ENCODE measurements around the gene SNX13.
"Not testable (repeated sequence)": the region's sequence is repeated elsewhere in the genome, so short reads cannot be mapped to it uniquely, and the experiment has no call there.

The SNX13 gene

DNA sequence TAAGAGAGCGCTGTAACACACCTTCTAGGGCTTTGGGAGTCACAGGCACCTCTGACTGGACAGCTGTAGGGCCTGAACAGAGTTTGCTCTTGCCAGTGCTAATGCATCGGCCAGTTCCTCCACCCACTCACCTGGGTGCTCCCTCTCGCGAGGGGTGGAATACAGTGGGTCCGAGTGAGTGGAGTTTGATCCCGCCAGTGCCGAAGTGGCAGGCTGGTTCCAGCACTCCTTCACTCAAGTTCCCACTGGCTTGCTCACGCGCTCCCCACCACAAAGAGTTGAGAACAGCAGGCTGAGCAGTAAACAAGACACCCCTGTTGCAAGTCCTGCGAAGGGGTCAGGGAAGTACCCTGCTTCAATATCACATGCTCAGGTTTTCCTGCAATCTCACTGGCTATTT is 91.8 kb downstream of the SNX13 start:
- DNase-seq (ENCODE audit: low read depth in 3 of 3) = no peak

DNA sequence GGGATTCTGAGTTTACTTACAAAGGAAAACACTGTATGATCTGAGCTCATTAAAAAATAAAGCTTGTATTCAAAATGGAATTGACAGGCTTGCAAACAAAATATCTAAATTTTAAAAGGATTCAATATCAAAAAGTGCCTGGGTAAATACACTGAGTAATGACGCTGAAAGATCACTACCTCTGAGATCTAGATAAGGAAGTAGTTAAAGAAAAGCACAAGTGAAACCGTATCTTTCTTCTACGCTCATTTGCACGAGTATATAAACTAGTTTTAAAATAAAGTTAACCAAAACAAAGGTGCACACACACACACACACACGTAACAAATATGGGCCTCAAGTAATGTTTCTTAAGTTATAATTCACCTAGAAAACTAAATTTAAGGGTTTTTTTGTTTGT is 93.4 kb downstream of the SNX13 start:
- DNase-seq (ENCODE audit: low read depth in 3 of 3) = no peak

DNA sequence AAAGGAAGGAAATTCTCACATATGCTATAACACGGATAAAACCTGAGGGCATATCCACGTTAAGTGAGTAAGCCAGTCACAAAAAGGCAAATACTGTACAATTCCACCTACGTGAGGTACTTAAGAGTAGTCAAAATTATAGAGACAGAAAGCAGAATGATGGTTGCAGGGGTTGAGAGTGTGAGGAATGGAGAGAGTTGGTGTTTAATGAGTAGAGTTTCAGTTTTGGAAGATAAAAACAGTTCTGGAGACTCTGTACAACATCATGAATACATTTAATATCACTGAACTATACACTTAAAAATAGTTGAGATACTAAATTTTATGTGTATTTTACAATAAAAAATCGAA is 95.1 kb downstream of the SNX13 start:
- DNase-seq (ENCODE audit: low read depth in 3 of 3) = no peak

DNA sequence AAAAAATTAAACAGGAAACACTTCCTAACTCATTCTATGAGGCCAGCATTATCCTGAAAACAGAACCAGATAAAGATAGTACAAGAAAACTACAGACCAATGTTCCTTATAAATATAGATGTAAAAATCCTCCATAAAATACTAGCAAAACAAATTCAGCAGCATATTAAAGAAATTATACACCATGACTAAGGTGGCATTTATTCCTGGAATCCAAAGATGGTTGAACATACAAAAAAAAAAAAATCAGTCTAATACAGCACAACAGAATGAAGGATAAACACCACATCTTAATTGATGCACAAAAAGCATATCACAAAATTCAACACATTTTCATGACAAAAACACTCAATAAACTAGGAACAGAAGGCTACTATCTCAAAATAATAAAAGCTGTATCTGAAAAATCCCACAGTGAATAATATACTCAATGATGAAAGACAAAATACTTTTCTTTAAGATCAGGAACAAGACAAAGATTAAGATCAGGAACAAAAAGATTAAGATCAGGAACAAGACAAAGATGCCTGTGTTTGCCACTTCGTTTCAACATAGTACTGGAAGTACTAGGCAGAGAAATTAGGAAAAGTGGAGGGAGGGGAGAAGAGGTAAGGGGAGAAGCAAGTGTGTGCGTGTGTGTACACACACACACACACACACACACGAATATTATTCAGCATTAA is 95.6 kb downstream of the SNX13 start:
- no peak for DNase-seq (ENCODE audit: low read depth in 3 of 3)

DNA sequence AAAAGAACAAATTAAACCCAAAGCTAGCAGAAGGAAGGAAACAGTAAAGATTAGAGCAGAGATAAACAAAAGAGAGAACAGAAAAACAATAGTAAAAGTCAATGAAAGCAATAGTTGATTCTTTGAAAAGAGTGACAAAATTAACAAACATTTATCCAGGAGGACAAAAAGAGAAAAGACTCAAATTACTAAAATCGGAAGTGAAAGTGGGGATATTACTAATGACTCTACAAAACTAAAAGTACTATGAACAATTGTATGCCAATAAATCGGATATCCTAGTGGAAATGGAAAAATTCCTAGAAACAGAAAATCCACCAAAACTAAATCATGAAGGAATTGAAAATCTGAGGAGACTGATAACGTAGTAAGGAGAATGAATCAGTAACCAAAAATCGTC is 96.3 kb downstream of the SNX13 start:
- DNase-seq (ENCODE audit: low read depth in 3 of 3) = no peak

DNA sequence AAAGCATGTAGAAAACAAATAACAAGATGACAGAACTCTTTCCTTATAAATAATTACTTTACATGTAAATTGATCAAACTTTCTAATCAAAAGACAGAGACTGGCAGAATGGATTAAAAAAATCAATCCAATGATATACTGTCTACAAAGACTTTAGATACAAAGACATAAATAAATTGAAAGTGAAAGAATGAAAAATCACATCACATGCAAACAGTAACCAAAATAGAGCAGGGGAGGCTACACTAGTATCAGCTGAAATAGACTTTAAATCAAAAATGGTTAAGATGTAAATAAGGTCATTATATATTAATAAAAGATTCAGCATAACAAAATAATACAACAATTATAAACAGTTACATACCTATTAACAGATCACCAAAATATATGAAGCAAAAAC is 97.3 kb downstream of the SNX13 start:
- DNase-seq (ENCODE audit: low read depth in 3 of 3) = no peak

DNA sequence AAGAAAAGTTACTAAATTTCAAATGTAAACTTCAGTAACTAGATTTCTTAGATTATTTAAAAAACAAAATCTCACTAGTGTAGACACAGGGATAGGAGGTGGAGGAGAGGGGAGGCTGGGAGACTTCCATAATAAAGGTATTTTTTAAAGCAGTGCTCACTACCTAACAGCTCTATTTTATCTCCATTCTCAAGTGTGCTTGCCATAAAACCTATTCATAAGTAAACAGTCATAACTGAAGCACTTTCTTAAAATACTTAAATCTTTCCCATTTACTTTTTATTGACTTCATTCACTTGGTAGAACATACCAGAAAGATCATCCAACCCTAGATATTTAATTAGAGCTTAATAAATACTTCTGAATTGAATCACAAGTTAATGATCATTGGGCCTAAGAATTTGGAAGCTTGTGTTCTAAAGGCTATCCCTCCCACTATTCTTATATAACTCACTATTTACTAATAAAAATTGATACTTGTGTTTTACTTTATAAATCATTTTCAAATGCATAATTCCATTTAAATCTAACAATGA is 107.4 kb downstream of the SNX13 start:
- no peak for DNase-seq (ENCODE audit: low read depth in 3 of 3)

DNA sequence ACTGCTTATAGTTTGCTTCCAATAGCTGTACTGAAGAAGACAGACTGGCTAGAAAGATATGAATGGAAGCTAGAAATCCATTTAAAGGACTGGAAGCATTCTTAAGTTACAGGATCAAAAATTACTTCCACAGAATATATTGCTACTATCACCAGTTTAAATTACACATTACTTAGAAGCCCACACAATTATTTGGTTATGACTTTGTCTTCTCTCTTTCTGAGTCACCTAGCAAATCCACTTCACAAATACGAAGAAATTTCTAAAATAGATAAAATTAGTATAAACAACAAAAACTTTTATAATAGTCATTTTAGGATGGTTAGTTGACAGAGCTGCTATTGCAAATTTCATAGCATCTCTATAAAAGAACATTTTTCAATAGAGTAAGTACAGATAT is 108.1 kb downstream of the SNX13 start:
- no peak for DNase-seq (ENCODE audit: low read depth in 3 of 3)

DNA sequence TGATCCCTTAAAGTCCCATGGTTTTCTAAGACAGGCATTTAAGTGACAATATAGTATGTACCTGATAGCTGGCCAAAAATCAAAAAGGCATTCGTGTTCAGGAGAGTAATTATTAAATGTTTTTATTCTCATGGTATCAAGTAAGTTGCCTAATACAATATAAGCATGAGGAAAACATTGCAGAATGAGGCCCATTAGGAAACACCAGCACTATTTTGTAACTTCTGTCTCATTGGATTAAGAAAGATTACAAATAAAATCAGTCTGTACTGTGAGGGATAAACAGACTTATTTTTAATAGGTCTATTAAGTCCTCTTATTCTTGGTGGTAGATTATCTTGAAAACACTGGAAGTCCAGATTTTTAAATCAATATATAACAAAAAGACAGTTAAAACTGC is 110.1 kb downstream of the SNX13 start:
- no peak for DNase-seq (ENCODE audit: low read depth in 3 of 3)

DNA sequence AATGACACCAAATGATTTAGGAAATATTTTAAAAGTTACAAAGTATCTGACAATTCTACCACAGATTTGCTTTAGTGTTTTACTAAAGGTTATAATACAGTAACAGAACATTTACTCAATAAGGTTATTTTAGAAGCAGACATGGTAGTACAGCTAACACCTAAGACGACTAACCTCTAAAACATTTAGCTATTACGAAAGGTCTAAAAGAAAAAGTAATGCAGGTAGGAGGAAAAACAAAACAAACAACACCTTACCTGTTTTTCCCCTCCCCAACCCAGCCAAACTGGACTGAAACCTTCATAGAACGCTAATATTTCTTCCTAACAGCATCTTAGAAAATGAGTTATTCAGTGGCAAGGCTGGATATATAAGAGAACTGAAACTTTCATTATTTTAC is 111.3 kb downstream of the SNX13 start:
- DNase-seq (ENCODE audit: low read depth in 3 of 3) = no peak

DNA sequence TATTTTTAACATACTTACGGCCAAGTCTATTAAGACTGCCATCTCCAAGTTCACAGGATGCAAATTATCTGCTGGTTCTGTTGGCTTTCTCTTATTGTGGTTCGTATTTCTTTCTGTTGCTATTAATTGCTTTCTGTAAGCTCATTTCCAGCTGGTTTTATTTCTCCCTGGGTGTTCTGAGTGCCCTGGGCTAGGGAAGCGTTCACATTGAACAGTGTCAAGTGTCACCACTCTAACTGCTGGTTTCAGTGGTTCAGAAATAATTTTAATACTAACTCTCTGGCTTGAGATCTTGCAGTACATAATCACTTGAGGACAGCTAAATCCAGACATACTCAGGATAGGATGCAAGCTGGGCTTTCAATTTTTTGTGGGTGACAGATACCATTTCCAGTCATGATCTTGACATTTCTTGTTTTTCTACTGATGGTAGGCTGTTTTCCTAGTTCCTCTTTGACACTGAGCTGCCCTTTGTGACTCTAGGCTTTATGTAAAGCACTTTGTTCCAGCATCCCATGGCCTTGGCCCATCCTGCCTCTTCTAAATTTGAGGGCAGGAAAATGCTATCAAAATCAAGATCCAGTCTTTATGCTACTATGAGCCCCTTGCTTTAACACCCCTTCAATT is 117.6 kb downstream of the SNX13 start:
- DNase-seq (ENCODE audit: low read depth in 3 of 3) = no peak

DNA sequence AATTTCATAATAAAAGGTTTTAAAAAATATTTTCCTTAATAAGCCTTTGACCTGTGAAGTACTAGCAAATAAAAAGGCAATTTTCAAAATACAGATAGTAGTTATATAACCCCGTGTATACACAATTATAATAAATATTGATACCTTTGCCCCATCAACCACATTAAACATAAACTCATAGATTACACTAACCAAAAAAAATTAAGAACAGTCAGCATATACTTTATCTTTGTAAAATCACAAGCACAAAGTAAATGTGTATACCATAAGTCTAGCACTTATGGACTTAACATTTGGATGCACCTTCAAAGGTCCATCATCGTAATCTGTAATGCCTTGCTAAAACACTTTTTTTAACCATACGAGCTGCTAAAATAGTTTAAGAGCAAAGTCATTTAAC is 123.4 kb downstream of the SNX13 start:
- DNase-seq (ENCODE audit: low read depth in 3 of 3) = no peak

DNA sequence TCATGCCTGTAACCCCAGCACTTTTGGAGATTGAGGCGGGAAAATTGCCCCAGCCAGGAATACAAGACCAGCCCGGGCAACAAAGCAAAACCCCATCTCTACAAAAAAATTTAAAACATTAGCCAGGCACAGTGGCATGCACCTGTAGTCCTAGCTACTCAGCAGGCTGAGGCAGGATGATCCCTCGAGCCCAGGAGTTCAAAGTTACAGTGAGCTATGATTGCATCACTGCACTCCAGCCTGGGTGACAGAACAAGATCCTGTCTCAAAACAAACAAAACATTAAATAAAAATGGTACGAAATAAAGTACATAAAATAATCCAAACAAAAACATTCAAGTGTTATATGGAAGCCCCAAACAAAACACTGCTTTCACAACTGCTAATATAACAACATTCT is 125.0 kb downstream of the SNX13 start:
- no peak for DNase-seq (ENCODE audit: low read depth in 3 of 3)

DNA sequence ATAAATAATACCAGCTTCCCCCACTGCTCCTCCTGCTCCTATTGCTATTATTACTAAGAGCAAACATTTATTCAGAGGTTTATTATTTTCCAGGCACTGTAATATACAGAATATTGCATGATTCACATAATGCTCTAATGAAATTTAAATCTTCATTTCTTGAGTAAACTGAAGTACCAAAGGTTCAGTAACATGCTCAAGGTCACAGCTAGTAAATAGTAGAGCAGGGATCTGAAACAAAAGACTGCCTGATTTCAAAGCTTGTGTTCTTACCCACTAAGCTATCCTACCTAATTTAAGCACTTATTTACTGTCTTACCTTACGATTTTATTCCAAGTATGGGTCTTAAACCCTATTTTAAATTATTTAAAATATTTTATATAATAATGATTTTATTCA is 126.2 kb downstream of the SNX13 start:
- no peak for DNase-seq (ENCODE audit: low read depth in 3 of 3)

DNA sequence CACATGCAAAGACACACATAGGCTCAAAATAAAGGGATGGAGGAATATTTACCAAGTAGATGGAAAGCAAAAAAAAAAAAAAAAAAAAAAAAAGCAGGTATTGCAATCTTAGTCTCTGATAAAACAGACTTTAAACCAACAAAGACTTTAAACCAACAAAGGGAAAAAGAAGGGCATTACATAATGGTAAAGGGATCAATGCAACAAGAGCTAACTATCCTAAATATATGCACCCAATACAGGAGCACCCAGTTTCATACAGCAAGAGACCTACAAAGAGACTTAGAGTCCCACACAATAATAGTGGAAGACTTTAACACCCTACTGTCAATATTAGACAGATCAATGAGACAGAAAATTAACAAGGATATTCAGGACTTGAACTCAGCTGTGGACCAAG is 131.1 kb downstream of the SNX13 start:
- DNase-seq (ENCODE audit: low read depth in 3 of 3) = not testable (repeated sequence)

DNA sequence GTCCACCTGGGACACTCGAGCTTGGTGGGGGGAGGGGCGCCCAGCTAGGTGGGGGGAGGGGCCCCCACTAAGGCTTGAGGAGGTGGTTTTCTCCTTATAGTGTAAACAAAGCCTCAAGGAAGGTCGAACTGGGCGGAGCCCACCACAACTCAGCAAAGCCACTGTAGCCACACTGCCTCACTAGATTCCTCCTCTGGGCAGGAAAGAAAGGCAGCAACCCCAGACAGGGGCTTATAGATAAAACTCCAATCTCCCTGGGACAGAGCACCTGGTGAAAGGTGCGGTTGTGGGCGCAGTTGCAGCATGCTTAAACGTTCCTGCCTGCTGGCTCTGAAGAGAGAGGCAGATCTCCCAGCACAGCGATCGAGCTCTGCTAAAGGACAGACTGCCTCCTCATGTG is 133.1 kb downstream of the SNX13 start:
- DNase-seq (ENCODE audit: low read depth in 3 of 3) = no peak

DNA sequence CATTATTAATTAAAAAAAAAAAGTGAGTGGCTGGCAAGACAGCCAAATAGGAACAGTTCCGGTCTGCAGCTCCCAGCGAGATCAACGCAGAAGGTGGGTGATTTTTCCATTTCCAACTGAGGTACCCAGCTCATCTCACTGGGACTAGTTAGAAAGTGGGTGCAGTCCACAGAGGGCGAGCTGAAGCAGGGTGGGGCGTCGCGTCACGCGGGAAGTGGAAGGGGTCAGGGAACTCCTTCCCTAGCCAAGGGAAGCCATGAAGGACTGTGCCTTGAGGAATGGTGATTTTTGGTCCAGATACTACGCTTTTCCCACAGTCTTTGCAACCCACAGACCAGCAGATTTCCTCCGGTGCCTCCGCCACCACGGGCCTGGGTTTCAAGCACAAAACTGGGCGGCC is 133.7 kb downstream of the SNX13 start:
- DNase-seq (ENCODE audit: low read depth in 3 of 3) = no peak

DNA sequence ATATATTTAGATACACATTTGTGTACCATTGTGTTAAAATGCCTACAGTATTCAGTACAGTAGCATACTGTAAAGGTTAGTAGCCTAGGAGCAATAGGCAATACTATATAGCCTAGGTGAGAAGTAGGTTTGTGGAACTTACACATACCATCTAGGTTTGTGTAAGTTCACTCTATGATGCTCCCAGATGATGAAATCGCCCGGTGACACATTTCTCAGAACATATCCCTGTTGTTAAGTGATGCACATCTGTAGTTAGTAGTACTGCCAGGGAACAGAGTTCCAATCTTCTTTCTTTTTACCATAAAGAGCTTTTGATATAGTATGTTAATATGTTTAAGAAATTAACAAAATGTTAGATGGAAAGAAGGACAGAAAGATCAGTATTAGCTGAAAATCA is 138.2 kb downstream of the SNX13 start:
- DNase-seq (ENCODE audit: low read depth in 3 of 3) = no peak

DNA sequence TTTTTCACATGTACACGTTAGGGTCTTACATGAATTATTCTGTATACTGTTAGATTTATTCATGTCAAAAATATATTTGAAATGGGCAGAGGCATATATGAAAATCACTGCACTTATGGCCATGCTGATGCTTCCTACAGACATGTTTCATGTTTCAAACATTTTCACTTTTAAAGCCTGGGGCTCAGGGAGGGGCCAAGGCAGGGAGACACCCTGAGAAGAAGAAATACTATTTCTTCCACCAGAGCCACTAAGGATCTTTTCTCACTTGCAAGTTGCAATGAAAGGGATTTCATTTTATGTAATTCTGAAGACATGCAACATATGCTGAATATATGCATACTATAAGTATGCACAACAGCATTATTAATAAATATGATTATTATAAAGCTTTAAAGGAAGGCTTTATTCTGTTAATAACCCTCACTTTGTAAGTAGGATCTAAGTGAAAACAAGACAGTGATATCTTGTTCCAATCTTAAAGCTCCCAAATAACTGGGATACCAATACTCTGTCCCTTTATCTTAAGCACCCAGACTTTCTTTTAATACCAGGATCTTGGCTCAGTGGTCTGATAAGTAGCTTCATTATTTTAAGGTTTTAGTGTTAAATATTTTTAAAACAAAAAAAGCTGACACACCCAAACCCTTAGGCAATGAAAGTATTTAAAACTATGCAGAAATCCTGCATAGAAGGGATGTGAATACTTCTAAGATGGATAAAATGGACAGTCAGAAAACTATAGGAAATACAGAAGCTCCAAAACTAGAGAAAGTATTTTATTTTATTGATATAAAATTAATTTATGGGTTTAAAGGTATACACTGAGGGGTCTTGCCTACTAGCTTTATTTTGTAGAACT is 148.0 kb downstream of the SNX13 start:
- DNase-seq (ENCODE audit: low read depth in 3 of 3) = no peak

DNA sequence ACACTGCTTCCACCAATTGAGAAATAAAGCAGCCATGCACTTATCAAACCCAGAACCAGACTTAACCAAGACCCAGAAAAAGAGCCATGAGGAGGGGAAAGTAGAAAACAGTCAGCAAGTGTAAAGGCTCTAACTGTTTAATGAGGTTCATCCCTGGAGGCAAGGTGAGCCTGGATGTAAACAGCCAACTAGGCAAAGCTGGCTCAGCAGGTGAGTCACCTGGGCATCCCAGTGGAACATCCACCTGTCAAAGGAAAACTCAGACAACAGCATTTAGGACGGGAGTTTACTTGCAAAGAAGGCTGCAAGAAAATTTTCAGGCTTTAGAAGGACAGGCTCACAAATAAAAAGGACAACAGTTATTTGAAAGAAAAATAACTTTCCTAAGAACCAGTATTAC is 153.0 kb downstream of the SNX13 start:
- DNase-seq (ENCODE audit: low read depth in 3 of 3) = no peak

DNA sequence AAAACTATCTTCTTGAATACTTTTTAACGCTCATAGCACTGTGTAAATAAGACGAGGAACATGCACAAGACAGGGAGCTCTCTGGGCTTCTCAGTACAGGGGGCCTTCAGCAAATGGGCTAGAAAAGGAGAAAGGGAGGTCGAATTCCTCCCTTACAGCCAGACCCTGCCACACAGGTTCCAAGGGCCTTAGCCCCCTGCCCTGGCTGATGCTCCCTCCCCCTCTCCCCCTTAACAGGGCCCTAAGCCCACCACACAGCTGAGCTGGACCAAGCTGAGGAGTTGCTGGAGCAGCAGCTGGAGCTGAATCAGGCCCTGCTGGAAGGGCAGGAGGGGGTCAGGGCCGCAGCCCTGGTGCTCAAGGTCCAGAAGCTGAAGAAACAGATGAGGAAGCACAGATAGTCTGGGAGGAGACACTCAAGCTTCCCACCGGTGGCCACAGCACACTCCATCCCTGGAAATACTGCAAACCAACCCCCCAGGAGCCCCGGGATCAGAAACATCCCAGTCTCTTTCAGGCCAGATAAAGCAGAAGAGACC is 153.9 kb downstream of the SNX13 start:
- no peak for DNase-seq (ENCODE audit: low read depth in 3 of 3)

DNA sequence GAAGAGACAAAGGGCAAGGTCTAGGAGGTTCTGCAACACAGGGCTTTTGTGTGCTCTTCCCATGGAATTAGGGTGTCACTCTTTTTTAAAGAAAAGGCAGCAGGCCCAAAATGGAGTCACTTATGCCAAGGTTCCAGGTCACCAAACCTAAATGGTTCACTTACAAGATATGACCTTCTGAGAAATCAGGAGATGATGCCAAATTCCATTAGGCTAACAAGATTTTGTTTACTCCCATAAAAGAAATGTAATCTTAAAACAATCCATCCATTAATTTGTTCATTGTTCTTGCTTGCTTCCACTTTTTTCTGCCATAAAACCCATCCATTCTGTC is 158.1 kb downstream of the SNX13 start:
- no peak for DNase-seq (ENCODE audit: low read depth in 3 of 3)
